ENCODE data around the gene CSAD.

DNA sequence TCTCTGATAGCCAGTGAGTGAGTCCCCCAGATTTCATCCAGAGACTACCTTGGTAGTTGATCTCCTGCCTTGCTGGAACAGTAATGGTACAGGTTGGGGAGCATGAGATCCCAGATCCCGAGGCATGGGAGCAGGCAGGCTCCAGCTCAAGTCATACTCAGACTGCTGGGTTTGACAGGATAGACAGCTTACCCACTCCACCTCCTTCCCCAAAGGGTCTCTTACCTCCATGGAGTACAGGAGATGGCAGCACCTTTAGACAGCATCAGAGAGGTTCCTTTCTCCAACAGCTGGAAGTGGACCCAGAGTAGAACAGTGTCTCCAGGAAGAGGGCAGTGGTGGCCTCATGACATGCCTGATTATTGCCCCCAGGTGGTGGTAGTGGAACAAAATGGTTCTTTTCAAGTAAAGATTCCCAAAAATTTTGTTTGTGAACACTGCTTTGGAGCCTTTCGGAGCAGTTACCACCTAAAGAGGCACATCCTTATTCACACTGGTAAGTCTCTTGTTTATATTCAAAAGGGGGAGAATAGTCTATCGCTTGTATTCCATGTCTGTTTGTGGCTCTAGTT is 4.9 kb upstream of the CSAD start:
- TF ChIP-seq, protein P1, sequence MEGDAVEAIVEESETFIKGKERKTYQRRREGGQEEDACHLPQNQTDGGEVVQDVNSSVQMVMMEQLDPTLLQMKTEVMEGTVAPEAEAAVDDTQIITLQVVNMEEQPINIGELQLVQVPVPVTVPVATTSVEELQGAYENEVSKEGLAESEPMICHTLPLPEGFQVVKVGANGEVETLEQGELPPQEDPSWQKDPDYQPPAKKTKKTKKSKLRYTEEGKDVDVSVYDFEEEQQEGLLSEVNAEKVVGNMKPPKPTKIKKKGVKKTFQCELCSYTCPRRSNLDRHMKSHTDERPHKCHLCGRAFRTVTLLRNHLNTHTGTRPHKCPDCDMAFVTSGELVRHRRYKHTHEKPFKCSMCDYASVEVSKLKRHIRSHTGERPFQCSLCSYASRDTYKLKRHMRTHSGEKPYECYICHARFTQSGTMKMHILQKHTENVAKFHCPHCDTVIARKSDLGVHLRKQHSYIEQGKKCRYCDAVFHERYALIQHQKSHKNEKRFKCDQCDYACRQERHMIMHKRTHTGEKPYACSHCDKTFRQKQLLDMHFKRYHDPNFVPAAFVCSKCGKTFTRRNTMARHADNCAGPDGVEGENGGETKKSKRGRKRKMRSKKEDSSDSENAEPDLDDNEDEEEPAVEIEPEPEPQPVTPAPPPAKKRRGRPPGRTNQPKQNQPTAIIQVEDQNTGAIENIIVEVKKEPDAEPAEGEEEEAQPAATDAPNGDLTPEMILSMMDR (IDR thresholded peaks at IDR 0.05): no peak
- no peak for TF ChIP-seq POLR2A (IDR thresholded peaks at IDR 0.05)
